Measurements from ENCODE around the gene GRK4.

- no peak for TF ChIP-seq YY1 (IDR thresholded peaks at IDR 0.05; ENCODE audit: low read depth)
- no peak for TF ChIP-seq TAF1 (IDR thresholded peaks at IDR 0.05; ENCODE audit: low read depth)
- TF ChIP-seq EP300 (IDR thresholded peaks at IDR 0.05; ENCODE audit: borderline replicate concordance) = no peak
- no peak for TF ChIP-seq RAD21 (IDR thresholded peaks at IDR 0.05; ENCODE audit: low read depth)
- no peak for TF ChIP-seq ZBTB7A (IDR thresholded peaks at IDR 0.05; ENCODE audit: low read depth)
- TF ChIP-seq, protein P1, sequence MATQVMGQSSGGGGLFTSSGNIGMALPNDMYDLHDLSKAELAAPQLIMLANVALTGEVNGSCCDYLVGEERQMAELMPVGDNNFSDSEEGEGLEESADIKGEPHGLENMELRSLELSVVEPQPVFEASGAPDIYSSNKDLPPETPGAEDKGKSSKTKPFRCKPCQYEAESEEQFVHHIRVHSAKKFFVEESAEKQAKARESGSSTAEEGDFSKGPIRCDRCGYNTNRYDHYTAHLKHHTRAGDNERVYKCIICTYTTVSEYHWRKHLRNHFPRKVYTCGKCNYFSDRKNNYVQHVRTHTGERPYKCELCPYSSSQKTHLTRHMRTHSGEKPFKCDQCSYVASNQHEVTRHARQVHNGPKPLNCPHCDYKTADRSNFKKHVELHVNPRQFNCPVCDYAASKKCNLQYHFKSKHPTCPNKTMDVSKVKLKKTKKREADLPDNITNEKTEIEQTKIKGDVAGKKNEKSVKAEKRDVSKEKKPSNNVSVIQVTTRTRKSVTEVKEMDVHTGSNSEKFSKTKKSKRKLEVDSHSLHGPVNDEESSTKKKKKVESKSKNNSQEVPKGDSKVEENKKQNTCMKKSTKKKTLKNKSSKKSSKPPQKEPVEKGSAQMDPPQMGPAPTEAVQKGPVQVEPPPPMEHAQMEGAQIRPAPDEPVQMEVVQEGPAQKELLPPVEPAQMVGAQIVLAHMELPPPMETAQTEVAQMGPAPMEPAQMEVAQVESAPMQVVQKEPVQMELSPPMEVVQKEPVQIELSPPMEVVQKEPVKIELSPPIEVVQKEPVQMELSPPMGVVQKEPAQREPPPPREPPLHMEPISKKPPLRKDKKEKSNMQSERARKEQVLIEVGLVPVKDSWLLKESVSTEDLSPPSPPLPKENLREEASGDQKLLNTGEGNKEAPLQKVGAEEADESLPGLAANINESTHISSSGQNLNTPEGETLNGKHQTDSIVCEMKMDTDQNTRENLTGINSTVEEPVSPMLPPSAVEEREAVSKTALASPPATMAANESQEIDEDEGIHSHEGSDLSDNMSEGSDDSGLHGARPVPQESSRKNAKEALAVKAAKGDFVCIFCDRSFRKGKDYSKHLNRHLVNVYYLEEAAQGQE (IDR thresholded peaks at IDR 0.05; ENCODE audit: low read depth) = no peak
- TF ChIP-seq, protein P2, sequence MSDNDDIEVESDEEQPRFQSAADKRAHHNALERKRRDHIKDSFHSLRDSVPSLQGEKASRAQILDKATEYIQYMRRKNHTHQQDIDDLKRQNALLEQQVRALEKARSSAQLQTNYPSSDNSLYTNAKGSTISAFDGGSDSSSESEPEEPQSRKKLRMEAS (IDR thresholded peaks at IDR 0.05) = no peak
- no peak for TF ChIP-seq CREB1 (IDR thresholded peaks at IDR 0.05; ENCODE audit: low read depth)
- no peak for TF ChIP-seq TEAD4 (IDR thresholded peaks at IDR 0.05)
- no peak for TF ChIP-seq NFIC (IDR thresholded peaks at IDR 0.05)
- TF ChIP-seq TCF12 (IDR thresholded peaks at IDR 0.05; ENCODE audit: low read depth) = no peak
- TF ChIP-seq CEBPB (IDR thresholded peaks at IDR 0.05) = no peak
Observed at GRCh38 chr4:3070709-3071500, 107.5 kb downstream of the GRK4 start.

All from Ishikawa (cell line).